Astrocyte of the cerebellum (primary cell): ENCODE results near the gene KIF17.

ENCODE experiments used
- DNase-seq: peaks from one replicate; pipeline ENCODE4 v3.0.0-alpha.2; 2011; ENCODE audit warnings: low read depth
- H3K4me3 ChIP-seq: 2 replicates; pipeline ENCODE4 v1.5.1; 2011; ENCODE audit warnings: mild to moderate bottlenecking, low read depth, low read length, moderate library complexity
- CTCF ChIP-seq: IDR thresholded peaks from 2 replicates; pipeline ENCODE4 v1.5.1; 2012; ENCODE audit warnings: low read length, low read depth, moderate library complexity, mild to moderate bottlenecking; ENCODE audit errors: missing control alignments
- in situ Hi-C: cut with HindIII; loops from 2 replicates; pipeline ENCODE4 v1.10.0; 2017; ENCODE audit warnings: low sequenced_read_pairs

KIF17 gene

GRCh38 chr1:20616847-20617487, 100.8 kb downstream of the KIF17 start:
- in situ Hi-C loops = no loop called here
- DNase-seq = no peak
- H3K4me3 ChIP-seq = no peak overlapping the region
- no peak for TF ChIP-seq CTCF

GRCh38 chr1:20615946-20616846, 101.6 kb downstream of the KIF17 start:
- in situ Hi-C loops = no loop called here
- no peak overlapping the region for H3K4me3 ChIP-seq
- no peak for TF ChIP-seq CTCF
- DNase-seq = no peak

GRCh38 chr1:20614131-20614579, 103.7 kb downstream of the KIF17 start:
- H3K4me3 ChIP-seq = no peak overlapping the region
- in situ Hi-C loops = no loop called here
- TF ChIP-seq CTCF = no peak
- no peak for DNase-seq
